ENCODE results near the gene EMSY.
A peak's percentile ranks its signal among the peaks of the same experiment; 100 is the strongest.

The EMSY gene

GRCh38 chr11:76523147-76523546, 78.3 kb downstream of the EMSY start:
- H3K36me3 ChIP-seq (replicated peaks), result peaks cover 18% of the 10 kb centered on the region

GRCh38 chr11:76523786-76524436, 79.1 kb downstream of the EMSY start:
- in situ Hi-C loops (cut with MboI; ENCODE audit: low sequenced_read_pairs), result no loop called here
- DNase-seq (ENCODE audit: low spot score in 2 of 2), result no peak
- Histone ChIP-seq H3K27me3 (ENCODE audit: low read depth) (no peaks in the 10 kb centered on the region), H3K9me3 (no peaks in the 10 kb centered on the region), H3K4me3 (no peak overlapping the region), H3K36me3 (replicated peaks) (peaks cover 24% of the 10 kb centered on the region), H3K4me1 (peaks cover 40% of the 10 kb centered on the region)

More at GRCh38 chr11:76523147-76523546, 78.3 kb downstream of the EMSY start:
- H3K27me3 ChIP-seq (ENCODE audit: low read depth), result no peaks in the 10 kb centered on the region
- no peak overlapping the region for H3K4me3 ChIP-seq
- in situ Hi-C loops (cut with MboI; ENCODE audit: low sequenced_read_pairs), result no loop called here
- H3K4me1 ChIP-seq, result peaks cover 40% of the 10 kb centered on the region
- peak; percentile 65 to 87 for DNase-seq (ENCODE audit: low spot score in 2 of 2)
- no peaks in the 10 kb centered on the region for H3K9me3 ChIP-seq

- no peaks in the 10 kb centered on the region for H3K27me3 ChIP-seq (ENCODE audit: low read depth)
- no peak for DNase-seq (ENCODE audit: low spot score in 2 of 2)
- no peaks in the 10 kb centered on the region for H3K9me3 ChIP-seq
- in situ Hi-C loops (cut with MboI; ENCODE audit: low sequenced_read_pairs), result no loop called here
- peaks cover 36% of the 10 kb centered on the region for H3K4me1 ChIP-seq
- no peak overlapping the region for H3K4me3 ChIP-seq
- peaks cover 27% of the 10 kb centered on the region for H3K36me3 ChIP-seq (replicated peaks)
Observed at GRCh38 chr11:76524461-76524860, 79.6 kb downstream of the EMSY start.

- H3K27me3 ChIP-seq (ENCODE audit: low read depth), result no peaks in the 10 kb centered on the region
- H3K9me3 ChIP-seq, result no peaks in the 10 kb centered on the region
- H3K4me1 ChIP-seq, result peaks cover 31% of the 10 kb centered on the region
- H3K36me3 ChIP-seq (replicated peaks), result peaks cover 27% of the 10 kb centered on the region
- H3K4me3 ChIP-seq, result no peak overlapping the region
- DNase-seq (ENCODE audit: low spot score in 2 of 2), result no peak
- in situ Hi-C loops (cut with MboI; ENCODE audit: low sequenced_read_pairs), result no loop called here
Observed at GRCh38 chr11:76524919-76525318, 80.1 kb downstream of the EMSY start.

- DNase-seq (ENCODE audit: low spot score in 2 of 2), result no peak
- in situ Hi-C loops (cut with MboI; ENCODE audit: low sequenced_read_pairs), result no loop called here
- H3K36me3 ChIP-seq (replicated peaks), result peaks cover 27% of the 10 kb centered on the region
- no peak overlapping the region for H3K4me3 ChIP-seq
- peaks cover 19% of the 10 kb centered on the region for H3K4me1 ChIP-seq
- no peaks in the 10 kb centered on the region for H3K27me3 ChIP-seq (ENCODE audit: low read depth)
- H3K9me3 ChIP-seq, result no peaks in the 10 kb centered on the region
Observed at GRCh38 chr11:76526878-76527277, 82.1 kb downstream of the EMSY start.

- DNase-seq (ENCODE audit: low spot score in 2 of 2), result no peak
- Histone ChIP-seq H3K4me3 (no peak overlapping the region), H3K27me3 (ENCODE audit: low read depth) (no peaks in the 10 kb centered on the region), H3K9me3 (no peaks in the 10 kb centered on the region), H3K36me3 (replicated peaks) (peaks cover 32% of the 10 kb centered on the region), H3K4me1 (no peaks in the 10 kb centered on the region)
- in situ Hi-C loops (cut with MboI; ENCODE audit: low sequenced_read_pairs), result no loop called here
Observed at GRCh38 chr11:76542436-76542835, 97.6 kb downstream of the EMSY start.

GRCh38 chr11:76543006-76543703, 98.3 kb downstream of the EMSY start:
- H3K4me3 ChIP-seq, result no peak overlapping the region
- DNase-seq (ENCODE audit: low spot score in 2 of 2), result no peak
- no peaks in the 10 kb centered on the region for H3K9me3 ChIP-seq
- no peaks in the 10 kb centered on the region for H3K27me3 ChIP-seq (ENCODE audit: low read depth)
- peaks cover 26% of the 10 kb centered on the region for H3K36me3 ChIP-seq (replicated peaks)
- H3K4me1 ChIP-seq, result no peaks in the 10 kb centered on the region; the same call in 1 of the 2 replicates
- in situ Hi-C loops (cut with MboI; ENCODE audit: low sequenced_read_pairs), result no loop called here

- Histone ChIP-seq H3K9me3 (no peaks in the 10 kb centered on the region), H3K4me1 (peaks cover 15% of the 10 kb centered on the region), H3K4me3 (no peak overlapping the region), H3K36me3 (replicated peaks) (peaks cover 6% of the 10 kb centered on the region), H3K27me3 (ENCODE audit: low read depth) (no peaks in the 10 kb centered on the region)
- DNase-seq (ENCODE audit: low spot score in 2 of 2), result no peak
- in situ Hi-C loops (cut with MboI; ENCODE audit: low sequenced_read_pairs), result no loop called here
Observed at GRCh38 chr11:76550781-76551180, 106.0 kb downstream of the EMSY start.

- no peak for DNase-seq (ENCODE audit: low spot score in 2 of 2)
- in situ Hi-C loops (cut with MboI; ENCODE audit: low sequenced_read_pairs), result no loop called here
- peaks cover 1% of the 10 kb centered on the region for H3K36me3 ChIP-seq (replicated peaks)
- no peaks in the 10 kb centered on the region for H3K27me3 ChIP-seq (ENCODE audit: low read depth)
- H3K4me1 ChIP-seq, result peaks cover 15% of the 10 kb centered on the region
- H3K9me3 ChIP-seq, result no peaks in the 10 kb centered on the region
- no peak overlapping the region for H3K4me3 ChIP-seq
Observed at GRCh38 chr11:76551400-76551799, 106.6 kb downstream of the EMSY start.

GRCh38 chr11:76552987-76553386, 108.2 kb downstream of the EMSY start:
- H3K9me3 ChIP-seq, result no peaks in the 10 kb centered on the region
- in situ Hi-C loops (cut with MboI; ENCODE audit: low sequenced_read_pairs), result no loop called here
- H3K4me3 ChIP-seq, result no peak overlapping the region
- H3K36me3 ChIP-seq (replicated peaks), result no peaks in the 10 kb centered on the region; the same call in none of the 2 replicates
- no peak for DNase-seq (ENCODE audit: low spot score in 2 of 2)
- H3K4me1 ChIP-seq, result peaks cover 15% of the 10 kb centered on the region
- H3K27me3 ChIP-seq (ENCODE audit: low read depth), result no peaks in the 10 kb centered on the region

- Histone ChIP-seq H3K4me1 (peaks cover 11% of the 10 kb centered on the region), H3K36me3 (replicated peaks) (no peaks in the 10 kb centered on the region; the same call in none of the 2 replicates), H3K9me3 (no peaks in the 10 kb centered on the region), H3K4me3 (no peak overlapping the region), H3K27me3 (ENCODE audit: low read depth) (no peaks in the 10 kb centered on the region)
- in situ Hi-C loops (cut with MboI; ENCODE audit: low sequenced_read_pairs), result no loop called here
- DNase-seq (ENCODE audit: low spot score in 2 of 2), result no peak
Observed at GRCh38 chr11:76553554-76554476, 109.0 kb downstream of the EMSY start.

- Histone ChIP-seq H3K36me3 (replicated peaks) (no peaks in the 10 kb centered on the region; the same call in 1 of the 2 replicates), H3K9me3 (no peaks in the 10 kb centered on the region), H3K27me3 (ENCODE audit: low read depth) (no peaks in the 10 kb centered on the region), H3K4me1 (peaks cover 1% of the 10 kb centered on the region), H3K4me3 (no peak overlapping the region)
- DNase-seq (ENCODE audit: low spot score in 2 of 2), result no peak
- in situ Hi-C loops (cut with MboI; ENCODE audit: low sequenced_read_pairs), result no loop called here
Observed at GRCh38 chr11:76554767-76555166, 109.9 kb downstream of the EMSY start.

GRCh38 chr11:76557466-76557865, 112.6 kb downstream of the EMSY start:
- H3K4me1 ChIP-seq, result no peaks in the 10 kb centered on the region
- in situ Hi-C loops (cut with MboI; ENCODE audit: low sequenced_read_pairs), result no loop called here
- H3K27me3 ChIP-seq (ENCODE audit: low read depth), result no peaks in the 10 kb centered on the region
- no peaks in the 10 kb centered on the region for H3K36me3 ChIP-seq (replicated peaks)
- H3K9me3 ChIP-seq, result no peaks in the 10 kb centered on the region
- H3K4me3 ChIP-seq, result no peak overlapping the region
- DNase-seq (ENCODE audit: low spot score in 2 of 2), result no peak

- in situ Hi-C loops (cut with MboI; ENCODE audit: low sequenced_read_pairs), result no loop called here
- H3K4me1 ChIP-seq, result no peaks in the 10 kb centered on the region
- no peaks in the 10 kb centered on the region for H3K9me3 ChIP-seq
- no peaks in the 10 kb centered on the region for H3K36me3 ChIP-seq (replicated peaks)
- no peaks in the 10 kb centered on the region for H3K27me3 ChIP-seq (ENCODE audit: low read depth)
- H3K4me3 ChIP-seq, result no peak overlapping the region
- no peak for DNase-seq (ENCODE audit: low spot score in 2 of 2)
Observed at GRCh38 chr11:76558473-76558872, 113.7 kb downstream of the EMSY start.

Measured in HAP-1 (cell line).